AG04450 (cell line): ENCODE measurements around the gene OR6A2. TPM values are rescaled to one million over a fixed set of nuclear protein-coding genes. Genes with fewer than 3 reads are reported as not detected.

Source experiments
- CTCF ChIA-PET: fragments of 300-600, 350-600 bp; formaldehyde crosslinking; extraction: SDS; loops from one replicate; lab custom pipeline; 2022; ENCODE audit warnings: antibody characterized with exemption, inconsistent platforms; lab: Charles Lee
- POLR2A ChIA-PET: fragments of 350-600 bp; formaldehyde crosslinking; extraction: SDS; loops from one replicate; lab custom pipeline; 2021; ENCODE audit warnings: antibody characterized with exemption, inconsistent platforms; lab: Yijun Ruan, JAX
- DNase-seq: peaks from one replicate; pipeline ENCODE4 v3.0.0-alpha.2; 2011; ENCODE audit warnings: low read depth, low spot score
- H3K27ac ChIP-seq: one replicate; pipeline ENCODE4 v1.5.1; 2012; ENCODE audit warnings: low read depth, low read length, control low read depth
- H3K27me3 ChIP-seq: one replicate; pipeline ENCODE4 v1.6.0; 2012; ENCODE audit warnings: low read length; ENCODE audit not compliant: control insufficient read depth, insufficient read depth
- H3K4me3 ChIP-seq: 2 replicates; pipeline ENCODE4 v1.5.1; 2011; ENCODE audit warnings: mild to moderate bottlenecking, low read depth, low read length, control low read depth
- H3K9me3 ChIP-seq: 2 replicates; pipeline ENCODE4 v1.5.1; 2012; ENCODE audit warnings: low read length; ENCODE audit not compliant: control insufficient read depth, insufficient read depth
- polyA plus RNA-seq: library from polyadenylated mRNA; depleted of rRNA; stranded (reverse); fragments of >200 nt; gene quantifications from 2 replicates; pipeline ENCODE4 v1.2.3, GENCODE V29; 2011
- TF ChIP-seq, protein P1 (sequence below): IDR thresholded peaks from 2 replicates; pipeline ENCODE4 v1.5.1; 2011; ENCODE audit warnings: low read depth, low read length, control low read depth, inconsistent platforms

OR6A2 gene
- polyA plus RNA-seq, 1 experiment = 0.02 TPM

DNA sequence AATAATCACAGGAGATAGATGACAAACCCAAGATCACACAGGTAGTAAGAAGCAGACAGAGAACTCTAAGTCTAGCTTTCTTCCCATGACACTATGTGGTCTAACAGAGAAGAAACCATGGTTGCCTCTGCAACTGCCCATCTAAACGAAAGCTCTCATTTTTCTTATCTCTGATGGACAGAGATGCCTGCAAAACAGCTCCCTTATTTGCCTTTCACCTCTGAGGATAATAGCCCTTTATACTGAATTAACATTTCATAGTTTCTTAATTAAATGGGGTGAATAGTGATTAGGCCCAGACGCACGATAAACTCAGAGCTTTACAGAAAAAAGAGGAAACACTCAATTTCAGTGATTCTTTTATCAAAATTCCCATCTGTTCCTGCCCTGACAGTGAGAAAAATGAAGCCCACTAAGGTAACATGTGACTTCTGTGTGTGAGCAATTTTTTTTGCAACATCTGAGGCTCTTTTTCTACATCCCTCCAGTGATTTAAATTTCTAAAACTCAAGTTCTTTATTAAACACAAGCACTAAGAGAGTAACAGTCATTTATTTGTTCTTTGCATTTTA, 52.3 kb downstream of the OR6A2 start:
- TF ChIP-seq, protein P1, sequence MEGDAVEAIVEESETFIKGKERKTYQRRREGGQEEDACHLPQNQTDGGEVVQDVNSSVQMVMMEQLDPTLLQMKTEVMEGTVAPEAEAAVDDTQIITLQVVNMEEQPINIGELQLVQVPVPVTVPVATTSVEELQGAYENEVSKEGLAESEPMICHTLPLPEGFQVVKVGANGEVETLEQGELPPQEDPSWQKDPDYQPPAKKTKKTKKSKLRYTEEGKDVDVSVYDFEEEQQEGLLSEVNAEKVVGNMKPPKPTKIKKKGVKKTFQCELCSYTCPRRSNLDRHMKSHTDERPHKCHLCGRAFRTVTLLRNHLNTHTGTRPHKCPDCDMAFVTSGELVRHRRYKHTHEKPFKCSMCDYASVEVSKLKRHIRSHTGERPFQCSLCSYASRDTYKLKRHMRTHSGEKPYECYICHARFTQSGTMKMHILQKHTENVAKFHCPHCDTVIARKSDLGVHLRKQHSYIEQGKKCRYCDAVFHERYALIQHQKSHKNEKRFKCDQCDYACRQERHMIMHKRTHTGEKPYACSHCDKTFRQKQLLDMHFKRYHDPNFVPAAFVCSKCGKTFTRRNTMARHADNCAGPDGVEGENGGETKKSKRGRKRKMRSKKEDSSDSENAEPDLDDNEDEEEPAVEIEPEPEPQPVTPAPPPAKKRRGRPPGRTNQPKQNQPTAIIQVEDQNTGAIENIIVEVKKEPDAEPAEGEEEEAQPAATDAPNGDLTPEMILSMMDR = no peak
- no peak overlapping the region for H3K4me3 ChIP-seq
- H3K27me3 ChIP-seq = peaks cover 11% of the 10 kb centered on the region
- no peaks in the 10 kb centered on the region for H3K9me3 ChIP-seq
- no peak overlapping the region for H3K27ac ChIP-seq
- ChIA-PET CTCF (interaction anchor here (1.2 to 5.1 kb wide), 5 partner anchors 9 to 65 kb away, joined by 3 to 54 read pairs (median 5); no protein-coding TSS in a partner anchor), POLR2A (no interaction called here)
- DNase-seq = no peak

DNA sequence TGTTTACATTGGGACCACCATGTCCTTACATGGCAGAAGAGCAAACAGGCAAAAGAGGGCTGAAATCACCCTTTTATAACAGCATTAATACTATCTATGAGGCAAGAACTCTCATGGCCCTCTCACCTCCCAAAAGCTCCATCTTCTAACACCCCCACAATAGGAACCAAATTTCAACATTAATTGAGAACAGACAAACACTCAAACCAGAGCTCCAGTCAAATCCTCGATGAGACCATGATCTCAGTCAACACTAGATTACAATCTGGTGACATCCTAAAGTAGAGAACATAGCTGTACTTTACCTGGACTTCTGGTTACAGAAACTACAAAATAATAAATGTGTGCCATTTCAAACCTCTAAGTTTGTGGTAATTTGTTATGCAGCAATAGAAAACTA, 52.9 kb downstream of the OR6A2 start:
- POLR2A ChIA-PET = no interaction called here
- no peak overlapping the region for H3K4me3 ChIP-seq
- TF ChIP-seq, protein P1 = no peak

DNA sequence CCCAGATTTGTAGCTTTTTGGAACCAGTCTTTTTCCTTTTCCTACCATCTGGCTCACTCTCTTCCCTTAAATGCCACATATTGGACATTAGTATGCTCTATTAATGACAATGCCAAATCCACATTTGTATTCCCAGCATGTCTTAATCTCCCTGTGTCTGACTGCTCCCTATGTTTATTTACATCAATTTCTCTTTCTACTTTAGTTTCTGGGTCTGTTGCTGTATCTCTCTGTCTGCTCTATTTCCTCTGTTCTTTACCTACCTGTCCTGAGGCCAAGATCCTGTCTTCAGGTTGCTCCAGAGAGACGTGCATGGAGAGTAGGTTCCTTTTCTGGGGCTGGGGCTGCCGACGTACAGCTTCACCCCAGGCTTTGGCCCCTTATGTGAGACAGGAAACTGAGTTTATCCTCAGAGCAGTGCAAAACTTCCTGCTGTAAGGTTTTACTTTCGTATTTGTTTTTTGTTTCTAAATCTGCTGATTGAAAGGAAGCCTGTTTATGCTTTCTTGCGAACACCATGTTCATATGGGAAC, 53.3 kb downstream of the OR6A2 start:
- CTCF ChIA-PET = interaction anchor here (1.5 to 5.1 kb wide), 4 partner anchors 9 to 41 kb away, joined by 3 to 54 read pairs (median 20); no protein-coding TSS in a partner anchor
- H3K27me3 ChIP-seq = peaks cover 11% of the 10 kb centered on the region
- no peak overlapping the region for H3K27ac ChIP-seq
- TF ChIP-seq, protein P1 = no peak
- H3K9me3 ChIP-seq = no peaks in the 10 kb centered on the region
- DNase-seq = no peak
- POLR2A ChIA-PET = no interaction called here
- no peak overlapping the region for H3K4me3 ChIP-seq

More for the DNA sequence above, 52.9 kb downstream of the OR6A2 start:
- DNase-seq = no peak
- Histone ChIP-seq H3K9me3 (no peaks in the 10 kb centered on the region), H3K27ac (no peak overlapping the region), H3K27me3 (peaks cover 11% of the 10 kb centered on the region)
- CTCF ChIA-PET = interaction anchor here (1.2 to 5.1 kb wide), 5 partner anchors 9 to 66 kb away, joined by 3 to 54 read pairs (median 5); no protein-coding TSS in a partner anchor

DNA sequence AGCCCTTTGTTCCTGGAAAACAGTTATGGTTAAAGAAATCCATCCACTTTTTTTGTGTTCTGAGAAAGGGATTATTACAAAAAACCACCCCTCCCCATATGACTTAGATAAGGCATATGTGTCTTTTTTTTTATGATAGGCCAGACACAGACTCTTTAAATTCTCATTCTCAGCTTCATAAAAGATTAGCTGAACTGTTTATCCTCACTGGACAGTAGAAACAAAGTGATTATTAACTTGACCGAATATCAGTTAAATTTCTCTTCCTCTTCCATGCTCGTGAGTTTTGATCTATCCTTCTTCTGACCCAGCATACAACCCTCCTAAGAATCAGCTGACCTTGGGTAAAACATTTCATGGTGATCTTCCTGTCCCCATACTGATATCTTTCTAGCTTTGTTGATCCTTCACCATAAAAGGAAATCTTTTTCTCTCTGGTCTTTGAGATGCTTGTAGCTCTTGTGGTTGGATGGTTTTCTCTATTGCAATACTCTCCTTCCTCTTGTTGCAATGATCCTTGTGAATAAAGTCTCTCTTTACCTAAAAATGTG, 53.9 kb downstream of the OR6A2 start:
- DNase-seq = no peak
- Histone ChIP-seq H3K4me3 (no peak overlapping the region), H3K27ac (no peak overlapping the region), H3K9me3 (no peaks in the 10 kb centered on the region), H3K27me3 (peaks cover 11% of the 10 kb centered on the region)
- TF ChIP-seq, protein P1 = no peak
- CTCF ChIA-PET = interaction anchor here (1.5 to 5.1 kb wide), 3 partner anchors 8 to 40 kb away, joined by 3 to 54 read pairs (median 34); no protein-coding TSS in a partner anchor
- POLR2A ChIA-PET = no interaction called here

DNA sequence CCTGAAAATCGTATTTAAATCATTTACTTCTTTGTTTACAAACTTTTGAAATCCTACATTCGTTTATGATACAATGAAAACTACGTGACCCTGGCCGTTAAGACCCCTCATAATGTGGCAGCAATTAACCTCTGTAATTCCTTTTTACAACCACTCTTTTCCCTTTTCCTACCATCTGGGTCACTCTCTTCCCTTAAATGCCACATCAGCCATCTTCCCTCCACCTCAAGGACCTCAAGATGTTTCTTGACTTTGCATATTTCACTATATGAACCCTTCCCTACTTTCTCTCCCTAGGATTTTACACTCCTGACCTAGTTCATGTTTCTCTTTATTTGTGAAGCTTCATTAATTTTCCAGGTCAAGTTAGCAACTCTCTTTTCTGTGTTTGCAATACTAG, 54.5 kb downstream of the OR6A2 start:
- DNase-seq = no peak
- POLR2A ChIA-PET = no interaction called here
- TF ChIP-seq, protein P1 = no peak
- Histone ChIP-seq H3K27me3 (peaks cover 11% of the 10 kb centered on the region), H3K27ac (no peak overlapping the region), H3K4me3 (no peak overlapping the region), H3K9me3 (no peaks in the 10 kb centered on the region)
- CTCF ChIA-PET = interaction anchor here (5.1 kb wide), 2 partner anchors 8 to 11 kb away, joined by 34 to 54 read pairs; no protein-coding TSS in a partner anchor
